ENCODE data around the gene MLLT1.
A peak's percentile ranks its signal among the peaks of the same experiment; 100 is the strongest.

MLLT1 gene

GRCh38 chr19:6219147-6219525 is 60.6 kb downstream of the MLLT1 start:
- Histone ChIP-seq H3K4me1 (ENCODE audit: low read length) (no peaks in the 10 kb centered on the region), H3K9me3 (ENCODE audit: insufficient read depth, low read length) (no peaks in the 10 kb centered on the region), H4K20me1 (ENCODE audit: insufficient read depth, low read length) (peaks cover 2% of the 10 kb centered on the region; the same call in 1 of the 2 replicates), H3K27ac (ENCODE audit: low read length) (no peak overlapping the region), H3K36me3 (replicated peaks; ENCODE audit: low read depth, low read length) (peaks cover 20% of the 10 kb centered on the region), H3K79me2 (ENCODE audit: low read length) (peaks cover 1% of the 10 kb centered on the region; the same call in 1 of the 2 replicates), H3K9ac (ENCODE audit: low read length) (no peak overlapping the region), H2AFZ (ENCODE audit: low read depth, low read length) (no peak overlapping the region), H3K4me2 (ENCODE audit: low read length) (no peak overlapping the region), H3K4me3 (ENCODE audit: low read length) (no peak overlapping the region), H3K27me3 (ENCODE audit: low read depth, low read length) (no peaks in the 10 kb centered on the region)
- TF ChIP-seq EZH2phosphoT487 (IDR thresholded peaks at IDR 0.05; ENCODE audit: low read depth) (no peak), CTCF (IDR thresholded peaks at IDR 0.05; ENCODE audit: low read depth, low read length) (no peak)

GRCh38 chr19:6218491-6219146 is 61.2 kb downstream of the MLLT1 start:
- Histone ChIP-seq H3K27ac (ENCODE audit: low read length) (no peak overlapping the region), H3K9ac (ENCODE audit: low read length) (no peak overlapping the region), H3K4me2 (ENCODE audit: low read length) (no peak overlapping the region), H3K4me3 (ENCODE audit: low read length) (no peak overlapping the region), H2AFZ (ENCODE audit: low read depth, low read length) (no peak overlapping the region), H3K79me2 (ENCODE audit: low read length) (no peaks in the 10 kb centered on the region), H3K9me3 (ENCODE audit: insufficient read depth, low read length) (no peaks in the 10 kb centered on the region), H4K20me1 (ENCODE audit: insufficient read depth, low read length) (no peaks in the 10 kb centered on the region; the same call in 1 of the 2 replicates), H3K27me3 (ENCODE audit: low read depth, low read length) (no peaks in the 10 kb centered on the region), H3K36me3 (replicated peaks; ENCODE audit: low read depth, low read length) (peaks cover 20% of the 10 kb centered on the region), H3K4me1 (ENCODE audit: low read length) (no peaks in the 10 kb centered on the region)
- peak; percentile 86 for TF ChIP-seq CTCF (IDR thresholded peaks at IDR 0.05; ENCODE audit: low read depth, low read length)
- no peak for TF ChIP-seq EZH2phosphoT487 (IDR thresholded peaks at IDR 0.05; ENCODE audit: low read depth)

- peaks cover 20% of the 10 kb centered on the region for H3K36me3 ChIP-seq (replicated peaks; ENCODE audit: low read depth, low read length)
- TF ChIP-seq EZH2phosphoT487 (IDR thresholded peaks at IDR 0.05; ENCODE audit: low read depth) = no peak
- no peak for TF ChIP-seq CTCF (IDR thresholded peaks at IDR 0.05; ENCODE audit: low read depth, low read length)
- no peak overlapping the region for H3K9ac ChIP-seq (ENCODE audit: low read length)
- H3K9me3 ChIP-seq (ENCODE audit: insufficient read depth, low read length) = no peaks in the 10 kb centered on the region
- no peak overlapping the region for H3K4me2 ChIP-seq (ENCODE audit: low read length)
- no peaks in the 10 kb centered on the region for H3K27me3 ChIP-seq (ENCODE audit: low read depth, low read length)
- no peak overlapping the region for H2AFZ ChIP-seq (ENCODE audit: low read depth, low read length)
- no peaks in the 10 kb centered on the region for H3K4me1 ChIP-seq (ENCODE audit: low read length)
- H3K4me3 ChIP-seq (ENCODE audit: low read length) = no peak overlapping the region
- H3K27ac ChIP-seq (ENCODE audit: low read length) = no peak overlapping the region
- H3K79me2 ChIP-seq (ENCODE audit: low read length) = no peaks in the 10 kb centered on the region
- no peaks in the 10 kb centered on the region; the same call in 1 of the 2 replicates for H4K20me1 ChIP-seq (ENCODE audit: insufficient read depth, low read length)
Observed at GRCh38 chr19:6217752-6218334, 61.9 kb downstream of the MLLT1 start.

- Histone ChIP-seq H3K4me2 (ENCODE audit: low read length) (no peak overlapping the region), H4K20me1 (ENCODE audit: insufficient read depth, low read length) (no peaks in the 10 kb centered on the region; the same call in 1 of the 2 replicates), H2AFZ (ENCODE audit: low read depth, low read length) (no peak overlapping the region), H3K79me2 (ENCODE audit: low read length) (no peaks in the 10 kb centered on the region), H3K9me3 (ENCODE audit: insufficient read depth, low read length) (no peaks in the 10 kb centered on the region), H3K4me1 (ENCODE audit: low read length) (no peaks in the 10 kb centered on the region), H3K36me3 (replicated peaks; ENCODE audit: low read depth, low read length) (peaks cover 20% of the 10 kb centered on the region), H3K9ac (ENCODE audit: low read length) (no peak overlapping the region), H3K27ac (ENCODE audit: low read length) (no peak overlapping the region), H3K27me3 (ENCODE audit: low read depth, low read length) (no peaks in the 10 kb centered on the region), H3K4me3 (ENCODE audit: low read length) (no peak overlapping the region)
- TF ChIP-seq EZH2phosphoT487 (IDR thresholded peaks at IDR 0.05; ENCODE audit: low read depth) (no peak), CTCF (IDR thresholded peaks at IDR 0.05; ENCODE audit: low read depth, low read length) (no peak)
Observed at GRCh38 chr19:6216996-6217751, 62.6 kb downstream of the MLLT1 start.
